DND-41 (cell line): Measurements from ENCODE around the gene FIGNL2.

ENCODE experiments used
- ATAC-seq: fragments of 200-7000 bp; cut with Tn5 transposase; 3 replicates; pipeline ENCODE4 v1.9.1; 2021; ENCODE audit warnings: low read depth; ENCODE audit not compliant: insufficient read depth
- DNase-seq: peaks from one replicate; pipeline ENCODE4 v3.0.0-alpha.2; 2020
- H2AFZ ChIP-seq: 2 replicates; pipeline ENCODE4 v1.6.0; 2012; ENCODE audit warnings: low read depth, low read length
- H3K27ac ChIP-seq: 2 replicates; pipeline ENCODE4 v1.5.1; 2012; ENCODE audit warnings: low read length, inconsistent platforms
- H3K27me3 ChIP-seq: fragments of 200-600 bp; sonication (generic); 2 replicates; pipeline ENCODE4 v1.6.0; 2012; ENCODE audit warnings: low read length, mild to moderate bottlenecking, inconsistent platforms; ENCODE audit not compliant: insufficient read depth, poor library complexity
- H3K36me3 ChIP-seq: 2 replicates; pipeline ENCODE4 v1.5.1; 2012; ENCODE audit warnings: low read length, inconsistent platforms; ENCODE audit not compliant: insufficient read depth
- H3K4me1 ChIP-seq: 2 replicates; pipeline ENCODE4 v1.5.1; 2012; ENCODE audit warnings: mild to moderate bottlenecking, low read length; ENCODE audit not compliant: insufficient read depth
- H3K4me2 ChIP-seq: 2 replicates; pipeline ENCODE4 v1.6.0; 2012; ENCODE audit warnings: mild to moderate bottlenecking, moderate library complexity, low read length, inconsistent platforms; ENCODE audit not compliant: insufficient read depth
- H3K4me3 ChIP-seq, 2 experiments: fragments of 200-600 bp in 1 of 2; shearing (Covaris generic) in 1 of 2; 2 replicates each; pipeline ENCODE4 v1.5.1; 2012 to 2016; ENCODE audit warnings: inconsistent platforms in 2 of 2, low read length in 2 of 2, mild to moderate bottlenecking in 2 of 2, low read depth in 1 of 2, moderate library complexity in 1 of 2
- H3K79me2 ChIP-seq: 2 replicates; pipeline ENCODE4 v1.6.0; 2012; ENCODE audit warnings: low read length, inconsistent platforms; ENCODE audit not compliant: insufficient read depth
- H3K9ac ChIP-seq: 2 replicates; pipeline ENCODE4 v1.6.0; 2012; ENCODE audit warnings: low read depth, mild to moderate bottlenecking, inconsistent platforms, low read length, moderate library complexity
- H3K9me3 ChIP-seq: 2 replicates; pipeline ENCODE4 v1.5.1; 2012; ENCODE audit warnings: low read length, moderate library complexity, mild to moderate bottlenecking, inconsistent platforms; ENCODE audit not compliant: insufficient read depth, severe bottlenecking
- H4K20me1 ChIP-seq: 2 replicates; pipeline ENCODE4 v1.6.0; 2012; ENCODE audit warnings: low read length; ENCODE audit not compliant: insufficient read depth
- CTCF ChIP-seq: IDR thresholded peaks from 2 replicates; pipeline ENCODE4 v1.5.1; 2012; ENCODE audit warnings: borderline replicate concordance, low read length, moderate library complexity, mild to moderate bottlenecking; ENCODE audit not compliant: poor library complexity, severe bottlenecking; ENCODE audit errors: extremely low read depth
- EZH2 ChIP-seq: IDR thresholded peaks from 3 replicates; pipeline ENCODE4 v1.6.1; 2012; ENCODE audit warnings: borderline replicate concordance, low read depth, mild to moderate bottlenecking, moderate library complexity, low read length, inconsistent platforms; ENCODE audit not compliant: severe bottlenecking

Gene FIGNL2

DNA sequence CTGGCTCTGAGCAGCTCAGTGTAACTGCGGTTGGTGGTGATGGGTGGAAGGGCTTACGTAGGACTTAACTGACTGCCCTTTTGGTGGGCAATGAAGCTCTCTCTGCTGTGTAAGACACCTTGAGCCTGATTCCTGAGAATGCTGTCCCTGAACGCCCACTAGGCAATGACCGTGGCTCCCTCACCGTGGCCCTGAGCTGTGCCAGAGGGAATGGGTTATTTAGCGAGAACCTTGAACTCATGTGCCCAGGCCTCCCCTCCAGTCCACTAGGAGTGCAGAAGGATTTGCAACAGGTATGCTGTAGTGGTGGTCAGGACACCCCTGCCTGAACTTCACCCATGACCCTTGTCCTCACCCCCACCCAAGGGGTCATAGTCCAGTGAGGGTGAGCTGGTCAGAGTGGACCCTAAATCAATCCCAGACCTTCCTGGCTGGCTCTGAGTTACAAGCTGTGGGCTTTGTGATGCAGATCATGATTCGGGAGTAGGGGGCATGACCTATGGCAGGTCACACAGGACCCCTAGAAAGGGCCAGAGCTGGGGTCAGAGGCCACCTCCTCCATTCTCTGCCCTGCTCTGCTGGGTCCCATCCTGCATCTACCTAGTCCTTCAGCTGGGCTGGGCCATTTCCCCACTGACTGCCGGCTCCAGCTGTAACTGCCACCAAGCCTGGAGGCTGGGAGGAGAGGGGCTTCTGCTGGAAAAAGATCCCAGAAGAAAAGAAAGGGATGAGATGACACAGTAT lies 24.9 kb upstream of the FIGNL2 start:
- H3K4me2 ChIP-seq: no peak overlapping the region
- H3K27me3 ChIP-seq: no peaks in the 10 kb centered on the region
- H4K20me1 ChIP-seq: no peaks in the 10 kb centered on the region
- no peaks in the 10 kb centered on the region for H3K4me1 ChIP-seq
- no peak overlapping the region for H3K27ac ChIP-seq
- ATAC-seq (no peak), DNase-seq (no peak)
- no peak overlapping the region for H3K9ac ChIP-seq
- H3K36me3 ChIP-seq: no peaks in the 10 kb centered on the region
- H3K79me2 ChIP-seq: no peaks in the 10 kb centered on the region
- no peaks in the 10 kb centered on the region for H3K9me3 ChIP-seq
- H2AFZ ChIP-seq: no peak overlapping the region
- TF ChIP-seq EZH2 (no peak), CTCF (no peak)
- H3K4me3 ChIP-seq: no peak overlapping the region

GRCh38 chr12:51872689-51872981 lies 24.1 kb upstream of the FIGNL2 start:
- H3K79me2 ChIP-seq: no peaks in the 10 kb centered on the region
- no peak for TF ChIP-seq EZH2
- no peak for TF ChIP-seq CTCF
- H3K9me3 ChIP-seq: no peaks in the 10 kb centered on the region
- H3K4me1 ChIP-seq: no peaks in the 10 kb centered on the region
- H2AFZ ChIP-seq: no peak overlapping the region
- no peaks in the 10 kb centered on the region for H3K36me3 ChIP-seq
- no peaks in the 10 kb centered on the region for H4K20me1 ChIP-seq
- no peak overlapping the region for H3K4me3 ChIP-seq
- no peak overlapping the region for H3K27ac ChIP-seq
- no peak overlapping the region for H3K4me2 ChIP-seq
- no peak for DNase-seq
- no peak for ATAC-seq
- no peak overlapping the region for H3K9ac ChIP-seq
- no peaks in the 10 kb centered on the region for H3K27me3 ChIP-seq

DNA sequence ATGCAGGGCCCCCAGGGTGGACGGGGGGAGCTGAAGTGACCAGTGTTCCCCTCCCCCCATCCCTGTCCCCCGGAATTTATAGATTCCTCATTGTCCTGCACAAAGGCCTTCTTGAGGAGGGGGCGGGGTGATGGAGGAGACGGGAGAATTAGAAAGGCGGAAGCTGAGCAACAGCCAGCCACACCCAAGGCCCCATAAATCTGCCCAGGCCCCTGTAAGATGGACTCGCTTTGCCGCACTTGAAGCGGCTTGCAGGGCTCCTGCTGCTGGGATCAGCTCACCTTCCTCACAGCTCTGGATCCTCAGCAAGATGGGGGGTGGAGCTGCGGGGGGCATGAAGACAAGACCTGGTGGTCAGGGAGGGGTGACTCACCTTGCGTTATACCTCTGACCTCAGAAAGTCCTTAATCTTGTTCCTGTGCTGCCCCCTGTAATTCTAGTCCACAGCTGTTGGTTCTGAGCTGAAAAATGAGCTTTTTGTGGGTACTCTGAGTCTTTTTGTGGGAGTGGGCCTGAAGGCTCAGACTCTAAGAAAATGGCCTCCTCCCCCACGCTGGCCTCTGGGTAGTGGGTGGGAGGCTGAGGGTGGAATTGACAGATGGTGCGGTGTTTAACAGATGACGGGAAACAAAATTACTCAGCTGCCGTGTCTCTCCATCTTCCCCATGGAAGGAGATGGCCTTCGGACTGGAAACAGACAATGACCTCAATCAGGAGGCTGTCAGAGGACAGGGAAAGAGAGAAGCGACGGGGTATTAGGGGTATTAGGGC lies 23.6 kb upstream of the FIGNL2 start:
- H3K27ac ChIP-seq: no peak overlapping the region
- no peak overlapping the region for H3K4me2 ChIP-seq
- no peaks in the 10 kb centered on the region for H3K36me3 ChIP-seq
- TF ChIP-seq CTCF: no peak
- TF ChIP-seq EZH2: no peak
- DNase-seq (no peak), ATAC-seq (no peak)
- no peaks in the 10 kb centered on the region for H3K4me1 ChIP-seq
- H3K9ac ChIP-seq: no peak overlapping the region
- H3K27me3 ChIP-seq: no peaks in the 10 kb centered on the region
- no peaks in the 10 kb centered on the region for H4K20me1 ChIP-seq
- H3K9me3 ChIP-seq: no peaks in the 10 kb centered on the region
- no peak overlapping the region for H3K4me3 ChIP-seq
- no peak overlapping the region for H2AFZ ChIP-seq
- H3K79me2 ChIP-seq: no peaks in the 10 kb centered on the region
